Gastrocnemius medialis (tissue), 4 donors: Measurements from ENCODE around the gene ATP7B. TPM values are rescaled to one million over a fixed set of nuclear protein-coding genes. Genes with fewer than 3 reads are reported as not detected.
"Not testable (repeated sequence)": the region's sequence is repeated elsewhere in the genome, so short reads cannot be mapped to it uniquely, and the experiment has no call there.

Experiments
- ATAC-seq, 2 donors: fragments of 150-250 bp; one replicate each; pipeline ENCODE4 v1.9.1; 2016
- DNase-seq, 2 donors: peaks; one replicate each; pipeline ENCODE4 v3.0.0-alpha.2; 2019
- H3K27ac ChIP-seq, 4 donors: fragments of 200-600 bp; sonication (generic); 1 replicate in 1 of 4; 2 replicates in 3 of 4; pipeline ENCODE4 v1.5.1; 2016 to 2018; ENCODE audit warnings: mild to moderate bottlenecking in 2 of 4, moderate library complexity in 1 of 4
- H3K27me3 ChIP-seq, 3 donors: fragments of 200-600 bp; sonication (generic) in 2 of 3; 1 replicate in 1 of 3; 2 replicates in 2 of 3; pipeline versions ENCODE4 v1.5.1 to v1.6.0; 2016 to 2019; ENCODE audit warnings: mild to moderate bottlenecking in 1 of 3, moderate library complexity in 1 of 3
- H3K36me3 ChIP-seq, 2 donors: fragments of 200-600 bp; sonication (generic) in 1 of 2; one replicate each; pipeline ENCODE4 v1.5.1; 2017 to 2018
- H3K4me1 ChIP-seq, 2 donors: fragments of 200-600 bp; sonication (generic) in 1 of 2; one replicate each; pipeline ENCODE4 v1.5.1; 2016 to 2017; ENCODE audit warnings: mild to moderate bottlenecking in 2 of 2
- H3K4me3 ChIP-seq, 4 donors: fragments of 200-600 bp; sonication (generic) in 3 of 4; 1 replicate in 1 of 4; 2 replicates in 3 of 4; pipeline ENCODE4 v1.5.1; 2016 to 2019; ENCODE audit warnings: mild to moderate bottlenecking in 2 of 4
- H3K9me3 ChIP-seq, 3 donors: fragments of 200-600 bp; sonication (generic) in 2 of 3; 1 replicate in 1 of 3; 2 replicates in 2 of 3; pipeline ENCODE4 v1.5.1; 2016 to 2019
- POLR2A ChIP-seq, 2 donors: fragments of 450-650 bp; IDR thresholded peaks; one replicate each; pipeline ENCODE4 v1.6.1; 2017; ENCODE audit warnings: antibody characterized with exemption in 2 of 2, mild to moderate bottlenecking in 2 of 2, moderate library complexity in 2 of 2
- in situ Hi-C, 4 donors: fragments of 200-750 bp; cut with MboI; loops; one replicate each; pipeline versions ENCODE4 v1.15.0 to v1.8.0; 2017; ENCODE audit warnings: low sequenced_read_pairs in 4 of 4
- intact Hi-C: fragments of 100-400 bp; cut with DNase I; formaldehyde crosslinking; loops from one replicate; pipeline ENCODE4 v1.15.1; 2023; ENCODE audit warnings: low total_unique reads
- total RNA-seq, 4 donors: library from RNA; depleted of rRNA; stranded (reverse); fragments of >200 nt; gene quantifications; one replicate each; pipeline versions ENCODE4 v1.1.0 to v1.2.3, GENCODE V29; 2016
- TF ChIP-seq, protein P1 (sequence below), 5 experiments: fragments of 450-650 bp in 3 of 5; fragments of 200-600 bp in 2 of 5; sonication (generic) in 2 of 5; IDR thresholded peaks in 4 of 5; conservative IDR thresholded peaks in 1 of 5; 1 replicate in 4 of 5; 2 replicates in 1 of 5; pipeline ENCODE4 v1.5.1; 2016 to 2019; ENCODE audit warnings: antibody characterized with exemption in 5 of 5, mild to moderate bottlenecking in 3 of 5, moderate library complexity in 3 of 5

The ATP7B gene
- total RNA-seq, 4 donors from 2014 or later, result 1.6 to 3.3 (median 2.6) TPM

DNA sequence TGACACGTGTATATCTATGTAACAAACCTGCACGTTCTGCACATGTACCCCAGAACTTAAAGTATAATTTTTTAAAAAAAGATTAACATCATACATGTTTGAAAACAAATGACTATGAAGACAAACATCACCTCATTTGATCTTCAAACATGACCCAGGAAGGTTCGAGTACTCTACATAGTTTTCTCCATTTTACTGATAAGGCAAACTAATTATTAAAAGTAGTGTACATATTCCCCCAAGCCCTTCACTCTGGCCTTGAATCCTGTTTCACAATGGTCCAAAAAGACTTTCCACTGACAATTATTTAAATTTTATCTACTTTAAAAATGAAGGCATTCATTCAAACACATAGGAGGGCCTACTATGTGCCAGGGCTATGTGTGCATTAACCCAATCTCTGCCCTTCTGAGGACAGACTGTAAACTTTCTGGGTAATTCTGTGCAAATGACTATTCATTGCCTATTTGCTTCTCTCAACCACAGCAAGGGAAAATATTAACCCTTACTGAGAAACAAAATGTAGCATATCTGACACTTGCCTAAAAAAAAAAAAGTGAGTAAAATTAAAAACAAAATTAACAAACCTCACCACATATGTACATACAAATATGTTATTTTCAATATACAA is 22.1 kb downstream of the ATP7B start:
- no peaks in the 10 kb centered on the region for H3K4me1 ChIP-seq
- H3K9me3 ChIP-seq, result no peaks in the 10 kb centered on the region
- no peak overlapping the region for H3K27ac ChIP-seq
- TF ChIP-seq POLR2A (IDR thresholded peaks at IDR 0.05), result no peak
- TF ChIP-seq, protein P1, sequence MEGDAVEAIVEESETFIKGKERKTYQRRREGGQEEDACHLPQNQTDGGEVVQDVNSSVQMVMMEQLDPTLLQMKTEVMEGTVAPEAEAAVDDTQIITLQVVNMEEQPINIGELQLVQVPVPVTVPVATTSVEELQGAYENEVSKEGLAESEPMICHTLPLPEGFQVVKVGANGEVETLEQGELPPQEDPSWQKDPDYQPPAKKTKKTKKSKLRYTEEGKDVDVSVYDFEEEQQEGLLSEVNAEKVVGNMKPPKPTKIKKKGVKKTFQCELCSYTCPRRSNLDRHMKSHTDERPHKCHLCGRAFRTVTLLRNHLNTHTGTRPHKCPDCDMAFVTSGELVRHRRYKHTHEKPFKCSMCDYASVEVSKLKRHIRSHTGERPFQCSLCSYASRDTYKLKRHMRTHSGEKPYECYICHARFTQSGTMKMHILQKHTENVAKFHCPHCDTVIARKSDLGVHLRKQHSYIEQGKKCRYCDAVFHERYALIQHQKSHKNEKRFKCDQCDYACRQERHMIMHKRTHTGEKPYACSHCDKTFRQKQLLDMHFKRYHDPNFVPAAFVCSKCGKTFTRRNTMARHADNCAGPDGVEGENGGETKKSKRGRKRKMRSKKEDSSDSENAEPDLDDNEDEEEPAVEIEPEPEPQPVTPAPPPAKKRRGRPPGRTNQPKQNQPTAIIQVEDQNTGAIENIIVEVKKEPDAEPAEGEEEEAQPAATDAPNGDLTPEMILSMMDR (IDR thresholded peaks at IDR 0.05 in 4 of 5, conservative IDR thresholded peaks at IDR 0.05 in 1 of 5), result no peak
- intact Hi-C loops, result no loop called here
- no peak for ATAC-seq
- H3K4me3 ChIP-seq, result no peak overlapping the region
- no peaks in the 10 kb centered on the region for H3K27me3 ChIP-seq
- in situ Hi-C loops, result no loop called here
- H3K36me3 ChIP-seq, result no peaks in the 10 kb centered on the region
- DNase-seq, result no peak

DNA sequence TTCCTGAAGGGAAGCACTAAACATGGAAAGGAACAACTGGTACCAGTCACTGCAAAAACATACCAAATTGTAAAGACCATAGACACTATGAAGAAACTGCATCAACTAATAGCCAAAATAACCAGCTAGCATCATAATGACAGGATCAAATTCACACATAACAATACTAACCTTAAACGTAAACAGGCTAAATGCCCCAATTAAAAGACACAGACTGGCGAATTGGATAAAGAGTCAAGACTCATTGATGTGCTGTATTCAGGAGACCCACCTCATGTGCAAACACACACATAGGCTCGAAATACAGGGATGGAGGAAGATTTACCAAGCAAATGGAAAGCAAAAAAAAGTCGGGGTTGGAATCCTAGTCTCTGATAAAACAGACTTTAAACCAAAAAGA is 26.3 kb downstream of the ATP7B start:
- H3K4me3 ChIP-seq, DNase-seq, H3K36me3 ChIP-seq, H3K27me3 ChIP-seq, H3K4me1 ChIP-seq, intact Hi-C loops, in situ Hi-C loops, ATAC-seq, H3K9me3 ChIP-seq, H3K27ac ChIP-seq: not testable (repeated sequence)

DNA sequence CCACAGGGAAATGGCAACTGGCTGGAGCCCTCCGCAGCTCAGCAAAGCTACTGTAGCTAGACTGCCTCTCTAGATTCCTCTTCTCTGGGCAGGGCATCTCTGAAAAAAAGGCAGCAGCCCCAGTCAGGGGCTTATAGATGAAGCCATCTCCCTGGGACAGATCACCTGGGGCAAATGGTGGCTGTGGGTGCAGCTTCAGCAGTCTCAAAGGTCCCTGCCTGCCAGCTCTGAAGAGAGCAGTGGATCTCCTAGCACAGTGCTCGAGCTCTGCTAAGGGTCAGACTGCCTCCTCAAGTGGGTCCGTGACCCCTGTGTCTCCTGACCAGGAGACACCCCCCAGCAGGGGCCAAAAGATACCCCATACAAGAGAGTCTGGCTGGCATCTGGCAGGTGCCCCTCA is 28.0 kb downstream of the ATP7B start:
- in situ Hi-C loops, ATAC-seq, H3K4me1 ChIP-seq, H3K27ac ChIP-seq, DNase-seq, H3K4me3 ChIP-seq, intact Hi-C loops, H3K9me3 ChIP-seq, H3K36me3 ChIP-seq, H3K27me3 ChIP-seq: not testable (repeated sequence)

DNA sequence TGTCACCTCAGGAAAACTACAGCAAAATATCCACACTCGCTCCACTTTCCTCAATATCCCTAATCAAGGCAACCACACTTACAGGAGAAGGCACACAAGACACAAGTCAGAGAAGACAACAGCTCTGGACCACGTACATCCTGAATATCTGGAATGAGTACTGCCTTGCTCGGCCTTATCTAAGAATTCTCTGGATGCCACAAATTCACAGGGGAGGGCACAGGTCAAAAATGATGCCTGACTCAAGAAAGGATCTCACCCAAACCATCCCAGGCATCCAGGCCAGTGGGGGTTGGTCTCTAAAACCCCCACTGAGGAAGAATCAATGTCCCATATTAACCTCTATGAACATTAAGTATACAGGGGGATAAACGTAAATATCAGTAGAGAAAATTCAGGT is 29.9 kb downstream of the ATP7B start:
- no peak overlapping the region for H3K4me3 ChIP-seq

DNA sequence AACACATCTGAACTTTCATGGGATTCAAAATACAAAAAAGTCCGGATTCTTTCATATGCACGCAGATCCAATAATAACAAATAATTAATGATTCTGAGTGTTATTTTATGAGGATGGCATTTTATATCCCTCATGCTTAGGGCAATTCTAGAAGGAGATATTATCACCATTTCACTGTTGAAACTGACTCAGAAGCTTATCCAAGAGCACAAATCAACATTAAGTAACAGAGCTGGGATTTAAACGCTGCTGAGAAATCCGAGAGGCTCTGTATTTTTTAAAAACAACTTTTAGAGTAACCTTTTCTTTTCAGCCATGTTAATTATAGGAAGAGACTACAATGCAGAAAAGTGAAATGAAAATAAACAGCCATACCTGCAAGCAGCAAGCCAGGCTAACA is 30.3 kb downstream of the ATP7B start:
- Histone ChIP-seq H3K9me3 (no peaks in the 10 kb centered on the region), H3K4me3 (no peak overlapping the region), H3K27ac (no peak overlapping the region), H3K4me1 (no peaks in the 10 kb centered on the region), H3K36me3 (no peaks in the 10 kb centered on the region), H3K27me3 (no peaks in the 10 kb centered on the region)
- DNase-seq, result no peak
- ATAC-seq, result no peak
- in situ Hi-C loops, result no loop called here
- intact Hi-C loops, result no loop called here
- TF ChIP-seq, protein P1 (IDR thresholded peaks at IDR 0.05 in 4 of 5, conservative IDR thresholded peaks at IDR 0.05 in 1 of 5), result no peak
- TF ChIP-seq POLR2A (IDR thresholded peaks at IDR 0.05), result no peak

More for the DNA sequence above, 29.9 kb downstream of the ATP7B start:
- in situ Hi-C loops (no loop called here), intact Hi-C loops (no loop called here)
- Histone ChIP-seq H3K27ac (no peak overlapping the region), H3K36me3 (no peaks in the 10 kb centered on the region), H3K4me1 (no peaks in the 10 kb centered on the region), H3K27me3 (no peaks in the 10 kb centered on the region), H3K9me3 (no peaks in the 10 kb centered on the region)
- no peak for TF ChIP-seq POLR2A (IDR thresholded peaks at IDR 0.05)
- TF ChIP-seq, protein P1 (IDR thresholded peaks at IDR 0.05 in 4 of 5, conservative IDR thresholded peaks at IDR 0.05 in 1 of 5), result no peak
- DNase-seq (no peak), ATAC-seq (no peak)
